ENCODE measurements around the gene BTG1.

DNA sequence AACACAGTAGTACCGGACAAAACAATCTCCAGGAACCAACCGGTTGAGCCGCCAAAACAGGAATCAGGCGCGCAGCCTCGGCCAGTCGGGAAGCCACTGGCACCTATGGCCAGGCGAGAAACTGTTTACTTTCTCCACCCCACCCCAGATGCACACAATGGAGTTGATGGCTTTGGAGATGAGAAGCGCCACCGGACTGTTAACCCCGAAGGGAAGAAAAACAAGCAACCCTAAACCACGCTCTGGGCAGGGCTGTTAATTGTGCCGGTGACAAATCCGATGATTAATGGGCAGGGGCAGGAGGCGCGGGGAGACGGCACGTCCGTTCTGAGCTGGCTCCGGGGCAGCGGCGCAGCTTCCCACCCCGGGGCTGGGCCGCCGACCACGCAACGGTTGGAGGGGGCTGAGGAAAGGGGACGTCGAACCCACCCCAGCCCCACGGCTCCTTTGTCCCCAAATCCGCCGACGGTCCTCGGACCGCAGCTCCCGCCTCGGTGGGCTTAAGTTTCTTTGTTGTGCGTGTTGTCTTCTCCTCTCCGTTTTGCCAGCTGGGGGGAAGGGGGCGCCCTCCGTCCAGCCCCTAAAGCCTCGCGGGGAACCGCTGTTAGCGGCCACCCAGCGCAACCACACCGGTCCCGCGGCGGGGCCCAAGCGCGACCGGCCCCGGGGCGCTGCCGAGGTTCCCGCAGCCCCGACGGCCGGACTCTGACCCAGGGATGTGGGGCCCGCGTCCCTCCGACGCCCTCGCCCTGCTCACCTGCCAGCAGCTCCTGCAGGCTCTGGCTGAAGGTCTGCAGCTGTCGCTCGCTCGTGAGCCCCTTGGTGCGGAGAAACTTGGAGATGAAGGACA is 790 bp downstream of the BTG1 start:
- TF ChIP-seq, protein P1, sequence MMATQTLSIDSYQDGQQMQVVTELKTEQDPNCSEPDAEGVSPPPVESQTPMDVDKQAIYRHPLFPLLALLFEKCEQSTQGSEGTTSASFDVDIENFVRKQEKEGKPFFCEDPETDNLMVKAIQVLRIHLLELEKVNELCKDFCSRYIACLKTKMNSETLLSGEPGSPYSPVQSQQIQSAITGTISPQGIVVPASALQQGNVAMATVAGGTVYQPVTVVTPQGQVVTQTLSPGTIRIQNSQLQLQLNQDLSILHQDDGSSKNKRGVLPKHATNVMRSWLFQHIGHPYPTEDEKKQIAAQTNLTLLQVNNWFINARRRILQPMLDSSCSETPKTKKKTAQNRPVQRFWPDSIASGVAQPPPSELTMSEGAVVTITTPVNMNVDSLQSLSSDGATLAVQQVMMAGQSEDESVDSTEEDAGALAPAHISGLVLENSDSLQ (IDR thresholded peaks at IDR 0.05): peak; percentile 95
- TF ChIP-seq HDGF (IDR thresholded peaks at IDR 0.05; ENCODE audit: borderline replicate concordance) (no peak), BHLHE40 (IDR thresholded peaks at IDR 0.05; ENCODE audit: borderline replicate concordance) (no peak), ZNF384 (IDR thresholded peaks at IDR 0.05) (no peak), TARDBP (IDR thresholded peaks at IDR 0.05) (no peak), ELF4 (IDR thresholded peaks at IDR 0.05) (no peak), ARNT (IDR thresholded peaks at IDR 0.05) (peak; percentile 18; the same call in 1 of the 2 replicates), SP1 (IDR thresholded peaks at IDR 0.05) (no peak), L3MBTL2 (conservative IDR thresholded peaks at IDR 0.05) (no peak)

All from HEK293T (cell line).